22Rv1 (cell line): ENCODE data around the gene ARMC9.

Experiments
- CTCF ChIP-seq: fragments of 450-650 bp; IDR thresholded peaks from 2 replicates; pipeline ENCODE4 v1.5.1; 2017; ENCODE audit warnings: mild to moderate bottlenecking
- ZFX ChIP-seq: fragments of 450-650 bp; IDR thresholded peaks from 2 replicates; pipeline ENCODE4 v1.6.1; 2017; ENCODE audit warnings: antibody characterized with exemption, borderline replicate concordance

GRCh38 chr2:231380307-231380706, 181.9 kb downstream of the ARMC9 start:
- TF ChIP-seq CTCF (no peak), ZFX (no peak)
